Adipose tissue (tissue), 3 donors: Measurements from ENCODE around the gene SLF1. TPM values are rescaled to one million over a fixed set of nuclear protein-coding genes. Genes with fewer than 3 reads are reported as not detected.

Source experiments
- H3K27ac ChIP-seq: one replicate; pipeline ENCODE4 v1.5.1; 2013; ENCODE audit warnings: low read depth, low read length
- WGBS, 3 donors: extraction: QIAGEN DNeasy Blood & Tissue Kit; methylation state at CpG; one replicate each; pipeline ENCODE4 v1.1.7; 2013; 5-methylcytosine and 5-hydroxymethylcytosine counted together
- polyA plus RNA-seq, 3 donors: library from polyadenylated mRNA; stranded (reverse); fragments of 200-250 nt; gene quantifications; one replicate each; pipeline ENCODE4 v1.2.3, GENCODE V29; 2013
- donor health status: healthy with polysubstance abuse.
- donor health status: Bipolar disorder and iron deficiency.
- donor health status: healthy.

SLF1 gene
- polyA plus RNA-seq, 3 donors: 1.0 to 1.8 (median 1.6) TPM

- H3K27ac ChIP-seq: no peak overlapping the region
Measured at GRCh38 chr5:94698197-94698596, 79.7 kb downstream of the SLF1 start.

GRCh38 chr5:94699562-94699961 lies 81.1 kb downstream of the SLF1 start:
- WGBS, 3 donors: 67 to 95% (median 92%) methylated on average over 2 of the region's 2 CpGs

More at GRCh38 chr5:94698197-94698596, 79.7 kb downstream of the SLF1 start:
- WGBS, 3 donors: 75 to 92% (median 89%) methylated on average over 5 of the region's 5 CpGs

GRCh38 chr5:94700592-94700991 lies 82.1 kb downstream of the SLF1 start:
- no peak overlapping the region for H3K27ac ChIP-seq
- 73 to 92% (median 83%) methylated on average over 1 of the region's 1 CpG for WGBS, 3 donors

More at GRCh38 chr5:94699562-94699961, 81.1 kb downstream of the SLF1 start:
- H3K27ac ChIP-seq: no peak overlapping the region

- no peak overlapping the region for H3K27ac ChIP-seq
- 94 to 98% (median 95%) methylated on average over 1 of the region's 1 CpG for WGBS, 3 donors
Measured at GRCh38 chr5:94702729-94703128, 84.3 kb downstream of the SLF1 start.

GRCh38 chr5:94705427-94705826 lies 87.0 kb downstream of the SLF1 start:
- 45 to 86% (median 83%) methylated on average over 1 of the region's 1 CpG for WGBS, 3 donors
- no peak overlapping the region for H3K27ac ChIP-seq

GRCh38 chr5:94707359-94707758 lies 88.9 kb downstream of the SLF1 start:
- WGBS, 3 donors: 12 to 48% (median 45%) methylated on average over 2 of the region's 2 CpGs
- H3K27ac ChIP-seq: no peak overlapping the region

GRCh38 chr5:94709277-94709676 lies 90.8 kb downstream of the SLF1 start:
- no peak overlapping the region for H3K27ac ChIP-seq
- 79 to 92% (median 90%) methylated on average over 1 of the region's 1 CpG for WGBS, 3 donors

- H3K27ac ChIP-seq: no peak overlapping the region
Measured at GRCh38 chr5:94711785-94712184, 93.3 kb downstream of the SLF1 start.

GRCh38 chr5:94715768-94716167 lies 97.3 kb downstream of the SLF1 start:
- no peak overlapping the region for H3K27ac ChIP-seq
- WGBS, 3 donors: 56 to 94% (median 89%) methylated on average over 3 of the region's 3 CpGs

- WGBS, 3 donors: 45 to 94% (median 71%) methylated on average over 1 of the region's 1 CpG
Measured at GRCh38 chr5:94725142-94725541, 106.7 kb downstream of the SLF1 start.

GRCh38 chr5:94731471-94731870 lies 113.0 kb downstream of the SLF1 start:
- WGBS, 3 donors: 22 to 29% (median 24%) methylated on average over 1 of the region's 1 CpG
- H3K27ac ChIP-seq: no peak overlapping the region

More at GRCh38 chr5:94725142-94725541, 106.7 kb downstream of the SLF1 start:
- H3K27ac ChIP-seq: no peak overlapping the region

GRCh38 chr5:94736498-94736897 lies 118.0 kb downstream of the SLF1 start:
- 42 to 93% (median 86%) methylated on average over 1 of the region's 1 CpG for WGBS, 3 donors
- no peak overlapping the region for H3K27ac ChIP-seq

- 62 to 72% (median 70%) methylated on average over 2 of the region's 2 CpGs for WGBS, 3 donors
- H3K27ac ChIP-seq: no peak overlapping the region
Measured at GRCh38 chr5:94740286-94740685, 121.8 kb downstream of the SLF1 start.

GRCh38 chr5:94742852-94743251 lies 124.4 kb downstream of the SLF1 start:
- no peak overlapping the region for H3K27ac ChIP-seq
- WGBS, 3 donors: 83 to 92% (median 91%) methylated on average over 4 of the region's 4 CpGs

GRCh38 chr5:94744906-94745305 lies 126.4 kb downstream of the SLF1 start:
- H3K27ac ChIP-seq: no peak overlapping the region
- 88 to 94% (median 91%) methylated on average over 2 of the region's 2 CpGs for WGBS, 3 donors

- H3K27ac ChIP-seq: no peak overlapping the region
- 70 to 92% (median 79%) methylated on average over 5 of the region's 5 CpGs for WGBS, 3 donors
Measured at GRCh38 chr5:94745786-94746730, 127.6 kb downstream of the SLF1 start.

- H3K27ac ChIP-seq: no peak overlapping the region
- 34 to 57% (median 46%) methylated on average over 1 of the region's 1 CpG for WGBS, 3 donors
Measured at GRCh38 chr5:94746731-94747124, 128.3 kb downstream of the SLF1 start.
